Measurements from ENCODE around the gene HUNK. TPM values are rescaled to one million over a fixed set of nuclear protein-coding genes. Genes with fewer than 3 reads are reported as not detected.

The HUNK gene
- total RNA-seq, 1 donor from 2014 or later = 0.64 TPM

DNA sequence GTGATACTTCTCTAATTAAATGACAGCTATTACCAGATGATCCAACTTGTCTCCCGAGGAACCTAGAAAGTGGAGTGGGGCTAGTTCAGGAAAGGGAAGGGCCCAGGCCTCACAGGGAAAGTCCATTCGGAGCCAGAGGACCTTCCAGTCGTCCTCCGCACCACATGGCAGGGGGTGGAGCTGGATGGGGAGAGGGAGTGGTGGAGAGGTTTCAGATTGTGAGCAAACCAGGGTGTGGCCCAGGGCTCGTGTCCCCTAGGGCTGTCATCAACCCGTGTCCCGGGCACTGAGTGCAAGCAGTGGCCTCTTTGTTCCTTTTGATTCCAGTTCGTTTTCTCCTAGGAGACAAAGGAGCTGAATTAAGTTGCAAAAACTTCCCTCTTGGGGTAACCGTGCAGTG is 114.9 kb downstream of the HUNK start:
- no peak overlapping the region for H3K27ac ChIP-seq
- TF ChIP-seq, protein P1, sequence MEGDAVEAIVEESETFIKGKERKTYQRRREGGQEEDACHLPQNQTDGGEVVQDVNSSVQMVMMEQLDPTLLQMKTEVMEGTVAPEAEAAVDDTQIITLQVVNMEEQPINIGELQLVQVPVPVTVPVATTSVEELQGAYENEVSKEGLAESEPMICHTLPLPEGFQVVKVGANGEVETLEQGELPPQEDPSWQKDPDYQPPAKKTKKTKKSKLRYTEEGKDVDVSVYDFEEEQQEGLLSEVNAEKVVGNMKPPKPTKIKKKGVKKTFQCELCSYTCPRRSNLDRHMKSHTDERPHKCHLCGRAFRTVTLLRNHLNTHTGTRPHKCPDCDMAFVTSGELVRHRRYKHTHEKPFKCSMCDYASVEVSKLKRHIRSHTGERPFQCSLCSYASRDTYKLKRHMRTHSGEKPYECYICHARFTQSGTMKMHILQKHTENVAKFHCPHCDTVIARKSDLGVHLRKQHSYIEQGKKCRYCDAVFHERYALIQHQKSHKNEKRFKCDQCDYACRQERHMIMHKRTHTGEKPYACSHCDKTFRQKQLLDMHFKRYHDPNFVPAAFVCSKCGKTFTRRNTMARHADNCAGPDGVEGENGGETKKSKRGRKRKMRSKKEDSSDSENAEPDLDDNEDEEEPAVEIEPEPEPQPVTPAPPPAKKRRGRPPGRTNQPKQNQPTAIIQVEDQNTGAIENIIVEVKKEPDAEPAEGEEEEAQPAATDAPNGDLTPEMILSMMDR (IDR thresholded peaks at IDR 0.05) = no peak
- DNase-seq (ENCODE audit: low spot score in 2 of 2) = no peak
- H3K36me3 ChIP-seq = no peaks in the 10 kb centered on the region
- no peak overlapping the region for H3K4me3 ChIP-seq
- no peaks in the 10 kb centered on the region for H3K4me1 ChIP-seq
- no peaks in the 10 kb centered on the region for H3K9me3 ChIP-seq
- H3K27me3 ChIP-seq = no peaks in the 10 kb centered on the region
- intact Hi-C loops (cut with DNase I) = no loop called here

DNA sequence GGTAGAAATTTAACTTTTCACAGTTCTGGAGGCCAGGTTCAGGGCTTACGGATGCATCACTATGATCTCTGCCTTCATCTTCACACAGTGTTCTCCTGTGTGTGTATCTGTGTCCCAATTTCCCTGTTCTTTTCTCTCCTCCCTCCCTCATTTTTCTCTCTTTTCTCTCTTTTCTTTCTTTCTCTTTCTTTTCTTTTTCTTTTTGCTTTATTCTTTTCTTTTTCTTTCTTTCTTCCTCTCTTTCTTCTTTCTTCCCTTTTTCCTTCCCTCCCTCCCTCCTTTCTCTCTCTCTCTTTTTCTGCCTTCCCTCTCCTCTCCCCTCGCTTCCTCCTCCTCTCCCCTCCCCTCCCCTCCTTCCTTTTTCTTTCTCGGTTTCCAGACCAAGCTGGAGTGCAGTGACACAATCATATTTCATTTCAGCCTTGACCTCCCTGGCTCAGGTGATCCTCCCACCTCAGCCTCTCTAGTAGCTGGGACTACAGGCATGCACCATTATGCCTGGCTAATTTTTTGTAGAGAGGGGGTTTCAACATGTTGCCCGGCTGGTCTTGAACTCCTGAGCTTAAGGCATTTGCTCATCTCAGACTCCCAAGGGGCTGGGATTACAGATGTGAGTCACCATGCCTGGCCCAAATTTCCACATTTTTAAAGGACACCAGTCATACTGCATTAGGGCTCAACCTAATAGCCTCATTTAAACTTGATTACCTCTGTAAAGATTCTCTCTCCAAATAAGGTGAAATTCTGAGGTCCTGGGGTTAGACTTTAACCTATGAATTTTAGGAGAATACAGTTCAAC is 115.9 kb downstream of the HUNK start:
- Histone ChIP-seq H3K9me3 (no peaks in the 10 kb centered on the region), H3K36me3 (no peaks in the 10 kb centered on the region), H3K27ac (no peak overlapping the region), H3K27me3 (no peaks in the 10 kb centered on the region), H3K4me1 (no peaks in the 10 kb centered on the region), H3K4me3 (no peak overlapping the region)
- TF ChIP-seq, protein P1 (IDR thresholded peaks at IDR 0.05) = no peak
- no peak for DNase-seq (ENCODE audit: low spot score in 2 of 2)
- intact Hi-C loops (cut with DNase I) = no loop called here

DNA sequence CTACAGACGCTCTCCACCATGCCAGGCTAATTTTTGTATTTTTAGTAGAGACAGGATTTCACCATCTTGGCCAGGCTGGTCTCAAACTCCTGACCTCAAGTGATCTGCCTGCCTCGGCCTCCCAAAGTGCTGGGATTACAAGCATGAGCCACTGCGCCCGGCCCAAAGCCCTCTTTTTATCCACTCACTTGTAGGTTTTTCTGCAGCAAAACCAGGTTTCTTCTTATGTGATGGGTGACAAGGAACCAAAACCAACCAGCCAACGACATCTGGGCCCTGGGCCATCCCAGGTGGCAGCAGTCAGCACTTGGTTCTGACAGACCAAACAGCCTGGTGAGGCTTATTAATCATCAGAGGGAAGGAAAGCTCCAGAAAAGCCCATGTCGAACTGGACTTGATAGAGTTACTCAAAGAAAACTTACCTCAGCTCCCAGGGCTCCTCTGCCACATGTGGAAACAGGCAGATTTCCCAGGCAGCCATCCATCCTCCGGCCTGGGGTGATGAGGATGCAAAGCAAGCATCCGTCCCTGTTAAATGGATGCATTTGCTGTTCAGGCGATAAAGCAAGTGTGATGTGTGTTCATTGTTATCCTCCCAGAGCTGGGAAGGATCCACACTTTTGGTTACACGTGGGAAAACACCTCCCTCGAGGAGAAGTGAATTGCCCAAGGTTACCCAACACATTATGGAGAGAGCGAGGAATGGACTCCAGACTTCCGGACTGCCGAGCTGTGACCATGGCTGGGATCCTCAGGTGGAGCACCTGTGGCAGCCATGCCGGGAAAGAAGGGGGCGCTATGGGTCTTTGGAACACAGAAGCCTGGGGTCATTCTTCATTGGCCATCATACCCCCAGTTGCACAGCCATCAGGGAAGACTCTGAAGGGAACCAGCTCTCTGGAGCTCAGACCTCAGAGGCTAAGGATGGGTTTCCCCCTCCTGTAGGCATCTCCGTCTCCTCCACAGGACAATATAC is 118.8 kb downstream of the HUNK start:
- H3K4me3 ChIP-seq = no peak overlapping the region
- no peaks in the 10 kb centered on the region for H3K4me1 ChIP-seq
- no peaks in the 10 kb centered on the region for H3K27me3 ChIP-seq
- TF ChIP-seq, protein P1 (IDR thresholded peaks at IDR 0.05) = no peak
- no peaks in the 10 kb centered on the region for H3K36me3 ChIP-seq
- H3K9me3 ChIP-seq = no peaks in the 10 kb centered on the region
- intact Hi-C loops (cut with DNase I) = no loop called here
- DNase-seq (ENCODE audit: low spot score in 2 of 2) = no peak
- H3K27ac ChIP-seq = no peak overlapping the region

GRCh38 chr21:31992391-31992790 is 119.6 kb downstream of the HUNK start:
- Histone ChIP-seq H3K9me3 (no peaks in the 10 kb centered on the region), H3K4me1 (no peaks in the 10 kb centered on the region), H3K27ac (no peak overlapping the region), H3K36me3 (no peaks in the 10 kb centered on the region), H3K4me3 (no peak overlapping the region), H3K27me3 (no peaks in the 10 kb centered on the region)
- no peak for DNase-seq (ENCODE audit: low spot score in 2 of 2)
- intact Hi-C loops (cut with DNase I) = no loop called here
- TF ChIP-seq, protein P1 (IDR thresholded peaks at IDR 0.05) = no peak

DNA sequence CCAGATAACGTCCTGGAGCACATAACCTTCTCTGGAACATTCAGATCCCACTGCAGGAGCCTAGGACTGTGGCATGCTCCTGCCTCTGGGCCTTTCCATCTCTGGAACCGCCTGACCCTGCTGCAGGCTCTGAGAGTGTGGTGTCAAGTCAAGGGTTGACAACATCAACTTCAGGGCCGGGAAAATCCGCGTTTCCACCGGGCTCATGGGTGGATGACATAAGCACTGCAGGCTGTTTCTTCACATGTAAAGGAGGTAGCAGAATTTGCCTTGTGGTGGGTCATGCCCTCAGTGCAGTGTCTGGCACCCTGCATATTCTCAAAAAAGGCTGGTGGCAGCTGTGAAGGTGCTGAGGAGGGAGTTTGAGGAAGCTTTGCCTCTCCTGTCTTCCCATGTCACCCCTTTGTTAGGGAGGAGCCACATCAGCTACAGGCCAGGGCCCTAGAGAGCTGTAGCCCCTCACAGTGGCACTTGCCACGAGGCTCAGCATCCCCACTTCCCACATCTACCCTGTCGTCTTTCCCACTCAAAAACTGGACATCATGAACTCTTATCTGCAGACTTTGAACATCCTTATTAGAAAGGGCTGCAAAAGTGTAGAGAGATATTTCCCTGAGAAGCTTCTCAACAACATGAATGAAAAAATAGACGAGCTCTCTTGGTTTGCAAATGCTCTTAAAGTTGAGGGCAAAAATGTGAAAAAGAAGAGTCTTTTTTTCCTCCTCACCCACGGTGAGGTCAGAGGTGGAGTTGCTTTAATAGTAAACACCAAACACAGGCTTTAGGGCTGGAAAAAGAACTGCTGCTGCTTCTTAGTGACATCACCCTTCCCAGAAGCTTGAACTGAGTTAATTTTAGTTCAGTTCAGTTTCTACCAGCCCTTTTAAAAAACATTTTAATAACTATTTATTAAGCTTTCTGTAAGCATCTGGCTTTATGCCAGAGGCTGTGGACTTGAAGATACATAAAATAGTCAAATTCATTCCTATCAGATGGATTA is 121.3 kb downstream of the HUNK start:
- TF ChIP-seq, protein P1 (IDR thresholded peaks at IDR 0.05) = no peak
- Histone ChIP-seq H3K27ac (no peak overlapping the region), H3K4me3 (no peak overlapping the region), H3K4me1 (no peaks in the 10 kb centered on the region), H3K36me3 (no peaks in the 10 kb centered on the region), H3K27me3 (no peaks in the 10 kb centered on the region), H3K9me3 (no peaks in the 10 kb centered on the region)
- intact Hi-C loops (cut with DNase I) = no loop called here
- no peak for DNase-seq (ENCODE audit: low spot score in 2 of 2)
